Breast epithelium (tissue), 4 donors: Measurements from ENCODE around the gene RAB20. TPM values are rescaled to one million over a fixed set of nuclear protein-coding genes. Genes with fewer than 3 reads are reported as not detected.

Experiments
- DNase-seq, 2 donors: peaks; one replicate each; pipeline ENCODE4 v3.0.0-alpha.2; 2019; ENCODE audit warnings: low spot score in 2 of 2
- H3K27ac ChIP-seq, 2 donors: fragments of 200-600 bp; sonication (generic) in 1 of 2; one replicate each; pipeline ENCODE4 v1.5.1; 2016 to 2019; ENCODE audit warnings: mild to moderate bottlenecking in 1 of 2
- H3K27me3 ChIP-seq, 2 donors: fragments of 200-600 bp; sonication (generic) in 1 of 2; one replicate each; pipeline versions ENCODE4 v1.5.1 to v1.6.0; 2017 to 2019; ENCODE audit warnings: control low read depth in 1 of 2, mild to moderate bottlenecking in 1 of 2
- H3K36me3 ChIP-seq: fragments of 200-600 bp; one replicate; pipeline ENCODE4 v1.5.1; 2019
- H3K4me1 ChIP-seq, 2 donors: fragments of 200-600 bp; sonication (generic); one replicate each; pipeline ENCODE4 v1.5.1; 2016 to 2019; ENCODE audit warnings: control low read depth in 1 of 2
- H3K4me3 ChIP-seq, 3 donors: fragments of 200-600 bp; sonication (generic); 1 replicate in 2 of 3; 2 replicates in 1 of 3; pipeline ENCODE4 v1.5.1; 2016 to 2019; ENCODE audit warnings: mild to moderate bottlenecking in 3 of 3, moderate library complexity in 2 of 3
- H3K9me3 ChIP-seq, 2 donors: fragments of 200-600 bp; sonication (generic) in 1 of 2; one replicate each; pipeline ENCODE4 v1.5.1; 2016 to 2019; ENCODE audit warnings: control low read depth in 1 of 2
- POLR2A ChIP-seq: fragments of 450-650 bp; IDR thresholded peaks from one replicate; pipeline ENCODE4 v1.6.1; 2016; ENCODE audit warnings: antibody characterized with exemption, mild to moderate bottlenecking, moderate library complexity
- POLR2AphosphoS5 ChIP-seq, 3 donors: sonication (generic); formaldehyde crosslinking; IDR thresholded peaks; one replicate each; pipeline ENCODE4 v1.6.1; 2017; ENCODE audit warnings: antibody characterized with exemption in 3 of 3
- intact Hi-C: fragments of 100-400 bp; cut with DNase I; formaldehyde crosslinking; loops from one replicate; pipeline ENCODE4 v1.15.1; 2023; ENCODE audit warnings: low total_unique reads
- total RNA-seq, 3 donors: library from RNA; depleted of rRNA; stranded (reverse); fragments of >200 nt; gene quantifications; one replicate each; pipeline ENCODE4 v1.1.0, GENCODE V29; 2016
- TF ChIP-seq, protein P1 (sequence below), 3 donors: fragments of 450-650 bp; IDR thresholded peaks; one replicate each; pipeline ENCODE4 v1.5.1; 2016 to 2017; ENCODE audit warnings: antibody characterized with exemption in 3 of 3, mild to moderate bottlenecking in 3 of 3, moderate library complexity in 3 of 3

Gene RAB20
- total RNA-seq, 3 donors from 2014 or later, result 25.8 to 33.4 (median 30.0) TPM

DNA sequence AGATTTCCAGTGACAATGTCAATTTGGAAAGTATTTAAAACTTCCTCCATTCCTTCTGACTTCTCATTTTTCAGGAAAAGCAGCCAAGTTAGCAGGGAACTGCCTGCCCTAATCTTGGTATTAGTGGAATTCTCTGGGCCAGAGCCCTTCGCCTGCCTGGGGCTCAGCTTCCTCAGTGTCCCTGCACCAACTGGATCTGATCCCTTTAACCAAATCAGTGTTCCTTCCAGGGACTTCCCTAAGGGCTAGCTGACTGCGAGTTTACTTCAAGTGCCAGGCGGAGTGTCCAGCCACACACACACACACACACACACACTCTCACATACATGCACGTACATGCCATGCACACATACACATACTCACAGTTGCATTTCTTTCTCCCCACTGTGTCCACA lies 20.0 kb downstream of the RAB20 start:
- Histone ChIP-seq H3K36me3 (no peaks in the 10 kb centered on the region), H3K27me3 (no peaks in the 10 kb centered on the region), H3K4me1 (no peaks in the 10 kb centered on the region), H3K27ac (peak overlapping the region; percentile 60 to 64), H3K9me3 (no peaks in the 10 kb centered on the region), H3K4me3 (no peak overlapping the region)
- no peak for DNase-seq
- intact Hi-C loops, result no loop called here
- TF ChIP-seq, protein P1, sequence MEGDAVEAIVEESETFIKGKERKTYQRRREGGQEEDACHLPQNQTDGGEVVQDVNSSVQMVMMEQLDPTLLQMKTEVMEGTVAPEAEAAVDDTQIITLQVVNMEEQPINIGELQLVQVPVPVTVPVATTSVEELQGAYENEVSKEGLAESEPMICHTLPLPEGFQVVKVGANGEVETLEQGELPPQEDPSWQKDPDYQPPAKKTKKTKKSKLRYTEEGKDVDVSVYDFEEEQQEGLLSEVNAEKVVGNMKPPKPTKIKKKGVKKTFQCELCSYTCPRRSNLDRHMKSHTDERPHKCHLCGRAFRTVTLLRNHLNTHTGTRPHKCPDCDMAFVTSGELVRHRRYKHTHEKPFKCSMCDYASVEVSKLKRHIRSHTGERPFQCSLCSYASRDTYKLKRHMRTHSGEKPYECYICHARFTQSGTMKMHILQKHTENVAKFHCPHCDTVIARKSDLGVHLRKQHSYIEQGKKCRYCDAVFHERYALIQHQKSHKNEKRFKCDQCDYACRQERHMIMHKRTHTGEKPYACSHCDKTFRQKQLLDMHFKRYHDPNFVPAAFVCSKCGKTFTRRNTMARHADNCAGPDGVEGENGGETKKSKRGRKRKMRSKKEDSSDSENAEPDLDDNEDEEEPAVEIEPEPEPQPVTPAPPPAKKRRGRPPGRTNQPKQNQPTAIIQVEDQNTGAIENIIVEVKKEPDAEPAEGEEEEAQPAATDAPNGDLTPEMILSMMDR (IDR thresholded peaks at IDR 0.05), result no peak
- no peak for TF ChIP-seq POLR2AphosphoS5 (IDR thresholded peaks at IDR 0.05)
- no peak for TF ChIP-seq POLR2A

DNA sequence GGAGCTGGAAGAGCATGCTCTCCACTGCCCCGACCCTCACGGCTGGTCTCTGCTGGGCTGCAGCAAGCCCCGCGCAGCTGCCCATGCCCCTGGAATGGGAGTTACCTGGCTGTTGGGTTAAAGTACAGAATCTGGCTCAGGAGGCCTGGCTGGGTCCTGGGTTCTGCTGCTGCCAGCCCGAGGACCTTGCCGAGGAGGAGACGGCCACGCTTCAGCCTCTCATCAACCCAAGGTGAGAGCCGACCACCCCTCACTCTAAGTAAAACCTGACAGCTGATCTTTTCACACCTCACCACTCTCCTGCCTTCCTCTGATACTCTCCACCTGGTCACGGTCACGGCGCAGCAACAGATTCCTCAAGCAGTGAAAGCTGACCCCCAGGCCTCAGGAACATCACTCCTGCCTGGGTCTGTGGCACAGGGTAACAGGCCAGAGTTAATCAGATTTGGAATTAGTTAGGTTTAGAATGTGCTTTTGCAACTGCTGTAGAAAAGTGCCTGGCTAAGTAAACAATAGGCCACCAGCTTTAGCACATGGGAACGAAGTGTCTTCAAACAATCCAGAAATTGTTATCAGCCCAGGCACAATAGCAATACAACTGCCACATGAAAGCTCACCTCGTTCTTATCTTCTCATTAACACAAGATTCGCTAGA lies 20.5 kb downstream of the RAB20 start:
- intact Hi-C loops, result no loop called here
- Histone ChIP-seq H3K36me3 (no peaks in the 10 kb centered on the region), H3K9me3 (no peaks in the 10 kb centered on the region), H3K27me3 (no peaks in the 10 kb centered on the region), H3K4me3 (no peak overlapping the region), H3K4me1 (no peaks in the 10 kb centered on the region), H3K27ac (peak overlapping the region; percentile 60 to 64)
- TF ChIP-seq POLR2A (no peak), POLR2AphosphoS5 (IDR thresholded peaks at IDR 0.05) (no peak)
- TF ChIP-seq, protein P1 (IDR thresholded peaks at IDR 0.05), result no peak
- DNase-seq, result no peak

DNA sequence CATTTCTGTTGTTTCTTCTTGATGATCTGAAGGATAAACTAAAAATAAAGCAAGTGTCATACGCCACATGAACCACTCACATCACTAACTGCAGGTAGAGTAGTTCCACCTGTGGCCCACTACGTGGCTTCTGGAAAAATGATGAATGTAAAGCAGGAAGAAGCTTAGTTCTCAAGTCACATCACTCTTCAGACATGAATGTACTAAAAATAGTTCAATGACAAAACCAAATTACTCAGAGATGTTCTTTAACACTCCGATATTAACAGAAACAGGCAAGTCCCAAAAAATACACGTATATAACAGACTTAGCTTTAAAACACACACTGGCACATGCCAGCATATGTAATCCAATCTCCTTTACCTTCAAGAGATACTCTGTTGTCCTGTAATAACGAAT lies 21.6 kb downstream of the RAB20 start:
- H3K27me3 ChIP-seq, result no peaks in the 10 kb centered on the region
- no peaks in the 10 kb centered on the region for H3K36me3 ChIP-seq
- intact Hi-C loops, result loop anchor here (2.0 kb wide), 1 partner anchor 15 kb away; no protein-coding TSS in a partner anchor
- H3K4me1 ChIP-seq, result no peaks in the 10 kb centered on the region
- DNase-seq, result no peak
- TF ChIP-seq POLR2AphosphoS5 (IDR thresholded peaks at IDR 0.05) (no peak), POLR2A (no peak)
- TF ChIP-seq, protein P1 (IDR thresholded peaks at IDR 0.05), result no peak
- no peaks in the 10 kb centered on the region for H3K9me3 ChIP-seq
- H3K27ac ChIP-seq, result no peak overlapping the region
- H3K4me3 ChIP-seq, result no peak overlapping the region

DNA sequence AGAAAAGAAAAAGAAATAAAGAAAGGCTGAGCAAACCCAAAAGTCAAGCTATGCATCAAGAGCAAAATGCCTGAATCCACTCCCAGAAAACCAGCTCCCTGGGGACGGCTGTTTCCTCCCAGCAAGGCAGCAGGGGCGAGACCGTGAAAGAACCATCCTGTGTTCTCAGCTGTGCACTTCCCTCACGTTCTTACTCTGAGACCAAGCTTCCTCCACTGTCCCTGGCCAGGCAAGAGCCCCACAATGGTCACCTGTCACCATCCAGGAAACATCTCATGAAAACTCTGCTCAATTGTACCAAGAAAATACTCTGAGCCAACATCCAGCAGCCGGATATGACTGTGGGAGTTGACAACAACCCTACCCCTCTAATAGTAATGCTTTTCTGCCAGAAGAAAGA lies 22.9 kb downstream of the RAB20 start:
- H3K4me3 ChIP-seq, result no peak overlapping the region
- H3K4me1 ChIP-seq, result no peaks in the 10 kb centered on the region
- intact Hi-C loops, result loop anchor here (2.0 kb wide), 1 partner anchor 16 kb away; no protein-coding TSS in a partner anchor

More for the DNA sequence above, 22.9 kb downstream of the RAB20 start:
- DNase-seq, result no peak
- Histone ChIP-seq H3K9me3 (no peaks in the 10 kb centered on the region), H3K36me3 (no peaks in the 10 kb centered on the region), H3K27me3 (no peaks in the 10 kb centered on the region), H3K27ac (no peak overlapping the region)
- TF ChIP-seq POLR2A (no peak), POLR2AphosphoS5 (IDR thresholded peaks at IDR 0.05) (no peak)
- TF ChIP-seq, protein P1 (IDR thresholded peaks at IDR 0.05), result no peak
